ENCODE data around the gene CAPN10. TPM values are rescaled to one million over a fixed set of nuclear protein-coding genes. Genes with fewer than 3 reads are reported as not detected.

The CAPN10 gene
- total and polyA plus RNA-seq, 2 donors (not counting 3 experiments of a cell fraction or from before 2014, with no cell fraction given) = 25.2 to 39.9 TPM

DNA sequence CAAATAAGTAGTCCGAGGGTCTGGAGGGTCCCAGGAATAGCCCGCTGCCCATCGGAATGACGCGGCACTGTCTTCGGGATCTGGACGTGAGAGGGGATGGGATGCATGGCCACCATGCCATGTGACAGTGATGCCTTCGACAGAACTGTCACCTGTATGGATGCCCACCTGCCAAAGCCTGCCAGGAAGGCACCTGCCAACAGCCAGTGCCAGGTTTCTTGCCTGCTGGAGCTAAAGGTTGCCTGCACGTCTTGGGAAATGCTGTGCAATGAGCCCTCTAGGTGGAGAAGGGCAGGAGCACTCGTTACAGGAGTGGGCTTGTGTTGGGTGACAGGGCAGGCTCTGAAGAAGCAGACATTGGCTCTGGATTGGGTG lies 59.3 kb downstream of the CAPN10 start:
- ChIA-PET POLR2A (no interaction called here), CTCF (no interaction called here)
- no TSS peak for BruUV-seq (replicated peaks)
- no peak overlapping the region for H3K4me2 ChIP-seq (ENCODE audit: insufficient read depth, low read length)
- peaks cover 0 to 2% of the 10 kb centered on the region in 2 experiments for H3K27me3 ChIP-seq (ENCODE audit: control insufficient read depth in 2 of 2, insufficient read depth in 2 of 2, low read length in 2 of 2)
- DNase-seq (ENCODE audit: low read depth, low spot score) (no peak), FAIRE-seq (no peak)
- H2AFZ ChIP-seq (ENCODE audit: low read depth, low read length) = no peak overlapping the region
- H3K9ac ChIP-seq (replicated peaks; ENCODE audit: extremely low read depth, insufficient read depth, low read length) = no peak overlapping the region
- H3K4me3 ChIP-seq (replicated peaks in 1 of 3; ENCODE audit: insufficient read depth in 1 of 3, low read depth in 1 of 3, low read length in 3 of 3) = no peak overlapping the region
- H3K79me2 ChIP-seq (ENCODE audit: control insufficient read depth, insufficient read depth, low read length) = no peaks in the 10 kb centered on the region
- no peak for TF ChIP-seq GATA2 (IDR thresholded peaks at IDR 0.05; ENCODE audit: insufficient read depth, insufficient read length, low read depth, low read length)
- TF ChIP-seq FOS (IDR thresholded peaks at IDR 0.05; ENCODE audit: borderline replicate concordance, insufficient read depth, low read length) = no peak
- no peak for TF ChIP-seq POLR2A (IDR thresholded peaks at IDR 0.05; ENCODE audit: low read depth, low read length)
- TF ChIP-seq, protein P1, sequence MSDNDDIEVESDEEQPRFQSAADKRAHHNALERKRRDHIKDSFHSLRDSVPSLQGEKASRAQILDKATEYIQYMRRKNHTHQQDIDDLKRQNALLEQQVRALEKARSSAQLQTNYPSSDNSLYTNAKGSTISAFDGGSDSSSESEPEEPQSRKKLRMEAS (IDR thresholded peaks at IDR 0.05; ENCODE audit: insufficient read depth, insufficient read length) = no peak
- TF ChIP-seq, protein P2, sequence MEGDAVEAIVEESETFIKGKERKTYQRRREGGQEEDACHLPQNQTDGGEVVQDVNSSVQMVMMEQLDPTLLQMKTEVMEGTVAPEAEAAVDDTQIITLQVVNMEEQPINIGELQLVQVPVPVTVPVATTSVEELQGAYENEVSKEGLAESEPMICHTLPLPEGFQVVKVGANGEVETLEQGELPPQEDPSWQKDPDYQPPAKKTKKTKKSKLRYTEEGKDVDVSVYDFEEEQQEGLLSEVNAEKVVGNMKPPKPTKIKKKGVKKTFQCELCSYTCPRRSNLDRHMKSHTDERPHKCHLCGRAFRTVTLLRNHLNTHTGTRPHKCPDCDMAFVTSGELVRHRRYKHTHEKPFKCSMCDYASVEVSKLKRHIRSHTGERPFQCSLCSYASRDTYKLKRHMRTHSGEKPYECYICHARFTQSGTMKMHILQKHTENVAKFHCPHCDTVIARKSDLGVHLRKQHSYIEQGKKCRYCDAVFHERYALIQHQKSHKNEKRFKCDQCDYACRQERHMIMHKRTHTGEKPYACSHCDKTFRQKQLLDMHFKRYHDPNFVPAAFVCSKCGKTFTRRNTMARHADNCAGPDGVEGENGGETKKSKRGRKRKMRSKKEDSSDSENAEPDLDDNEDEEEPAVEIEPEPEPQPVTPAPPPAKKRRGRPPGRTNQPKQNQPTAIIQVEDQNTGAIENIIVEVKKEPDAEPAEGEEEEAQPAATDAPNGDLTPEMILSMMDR (IDR thresholded peaks at IDR 0.05; ENCODE audit: extremely low read depth in 1 of 2, insufficient read depth in 1 of 2, low read depth in 1 of 2, low read length in 2 of 2) = no peak
- TF ChIP-seq MYC (IDR thresholded peaks at IDR 0.05; ENCODE audit: low read depth, low read length) = no peak
- no peak for TF ChIP-seq JUN (IDR thresholded peaks at IDR 0.05; ENCODE audit: borderline replicate concordance, insufficient read depth, insufficient read length, low read depth)
- TF ChIP-seq EZH2 (IDR thresholded peaks at IDR 0.05; ENCODE audit: borderline replicate concordance, low read depth, low read length, severe bottlenecking) = no peak
- TF ChIP-seq POLR2AphosphoS5 (IDR thresholded peaks at IDR 0.05; ENCODE audit: insufficient read depth, low read depth, low read length) = no peak
- dilution Hi-C loops (cut with MboI; ENCODE audit: extremely low pct_ligation_motif_present, low sequenced_read_pairs) (no loop called here), intact Hi-C loops (cut with micrococcal nuclease) (no loop called here)
- H3K9me3 ChIP-seq (replicated peaks; ENCODE audit: control insufficient read depth, insufficient read depth, low read length) = no peaks in the 10 kb centered on the region
- H3K4me1 ChIP-seq (ENCODE audit: control insufficient read depth, extremely low read depth, insufficient read depth, low read length) = no peaks in the 10 kb centered on the region
- H4K20me1 ChIP-seq (replicated peaks; ENCODE audit: control insufficient read depth, extremely low read depth, insufficient read depth, low read length) = no peaks in the 10 kb centered on the region
- H3K9me1 ChIP-seq (replicated peaks; ENCODE audit: control insufficient read depth, extremely low read depth, insufficient read depth, low read length) = no peaks in the 10 kb centered on the region
- H3K36me3 ChIP-seq (ENCODE audit: control insufficient read depth in 2 of 2, extremely low read depth in 1 of 2, insufficient read depth in 2 of 2, low read length in 2 of 2) = no peaks in the 10 kb centered on the region
- no peak overlapping the region for H3K27ac ChIP-seq (ENCODE audit: insufficient read depth, low read depth, low read length)

Measured in endothelial cell of umbilical vein (primary cell).